Measurements from ENCODE around the gene HSDL1. TPM values are rescaled to one million over a fixed set of nuclear protein-coding genes. Genes with fewer than 3 reads are reported as not detected.

The HSDL1 gene
- total and polyA plus RNA-seq, 2 donors (not counting 3 experiments of a cell fraction or from before 2014, with no cell fraction given) = 19.9 to 27.9 TPM

GRCh38 chr16:84138824-84139627 is 6.0 kb downstream of the HSDL1 start:
- Histone ChIP-seq H3K9me3 (replicated peaks; ENCODE audit: control insufficient read depth, insufficient read depth, low read length) (no peaks in the 10 kb centered on the region), H3K79me2 (ENCODE audit: control insufficient read depth, insufficient read depth, low read length) (peaks cover 25% of the 10 kb centered on the region), H3K9ac (replicated peaks; ENCODE audit: extremely low read depth, insufficient read depth, low read length) (no peak overlapping the region), H3K9me1 (replicated peaks; ENCODE audit: control insufficient read depth, extremely low read depth, insufficient read depth, low read length) (no peaks in the 10 kb centered on the region), H3K36me3 (ENCODE audit: control insufficient read depth in 2 of 2, extremely low read depth in 1 of 2, insufficient read depth in 2 of 2, low read length in 2 of 2) (no peaks in the 10 kb centered on the region), H3K4me2 (ENCODE audit: insufficient read depth, low read length) (no peak overlapping the region), H4K20me1 (replicated peaks; ENCODE audit: control insufficient read depth, extremely low read depth, insufficient read depth, low read length) (peaks cover 7% of the 10 kb centered on the region), H2AFZ (ENCODE audit: low read depth, low read length) (no peak overlapping the region), H3K4me1 (ENCODE audit: control insufficient read depth, extremely low read depth, insufficient read depth, low read length) (peaks cover 3% of the 10 kb centered on the region), H3K27ac (ENCODE audit: insufficient read depth, low read depth, low read length) (no peak overlapping the region), H3K27me3 (ENCODE audit: control insufficient read depth in 2 of 2, insufficient read depth in 2 of 2, low read length in 2 of 2) (no peaks in the 10 kb centered on the region), H3K4me3 (replicated peaks in 1 of 3; ENCODE audit: insufficient read depth in 1 of 3, low read depth in 1 of 3, low read length in 3 of 3) (no peak overlapping the region)
- CTCF ChIA-PET = interaction anchor here (1.5 kb wide), 1 partner anchor 23 kb away, joined by 3 read pairs; the partner anchor contains the start of gene MBTPS1
- DNase-seq (ENCODE audit: low read depth, low spot score) = no peak
- intact Hi-C loops (cut with micrococcal nuclease) (no loop called here), dilution Hi-C loops (cut with MboI; ENCODE audit: extremely low pct_ligation_motif_present, low sequenced_read_pairs) (no loop called here)
- POLR2A ChIA-PET = no interaction called here
- BruUV-seq (replicated peaks) = no TSS peak
- no peak for FAIRE-seq
- TF ChIP-seq GATA2 (IDR thresholded peaks at IDR 0.05; ENCODE audit: insufficient read depth, insufficient read length, low read depth, low read length) (no peak), MYC (IDR thresholded peaks at IDR 0.05; ENCODE audit: low read depth, low read length) (no peak), MAX (IDR thresholded peaks at IDR 0.05; ENCODE audit: insufficient read depth, insufficient read length) (no peak), JUN (IDR thresholded peaks at IDR 0.05; ENCODE audit: borderline replicate concordance, insufficient read depth, insufficient read length, low read depth) (no peak)

DNA sequence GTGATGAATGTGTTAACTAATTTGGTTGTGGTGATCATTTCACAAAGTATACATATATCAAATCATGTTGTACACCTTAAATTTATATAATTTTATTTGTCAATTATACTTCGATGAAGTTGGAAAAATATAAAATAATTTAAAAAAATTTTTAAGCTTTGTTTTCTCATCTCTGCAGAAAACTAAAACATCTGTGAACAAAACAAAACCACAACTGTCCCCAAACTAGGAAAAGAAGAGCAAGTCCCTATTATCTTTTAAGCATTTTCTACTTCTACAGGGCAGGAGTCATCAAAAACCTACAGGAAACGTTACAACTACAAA is 6.5 kb downstream of the HSDL1 start:
- peaks cover 25% of the 10 kb centered on the region for H3K79me2 ChIP-seq (ENCODE audit: control insufficient read depth, insufficient read depth, low read length)
- intact Hi-C loops (cut with micrococcal nuclease) = no loop called here
- H3K4me1 ChIP-seq (ENCODE audit: control insufficient read depth, extremely low read depth, insufficient read depth, low read length) = no peaks in the 10 kb centered on the region
- H2AFZ ChIP-seq (ENCODE audit: low read depth, low read length) = no peak overlapping the region
- no peak for TF ChIP-seq POLR2A (IDR thresholded peaks at IDR 0.05; ENCODE audit: low read depth, low read length)
- TF ChIP-seq FOS (IDR thresholded peaks at IDR 0.05; ENCODE audit: borderline replicate concordance, insufficient read depth, low read length) = no peak
- TF ChIP-seq EZH2 (IDR thresholded peaks at IDR 0.05; ENCODE audit: borderline replicate concordance, low read depth, low read length, severe bottlenecking) = no peak
- no peak for TF ChIP-seq POLR2AphosphoS5 (IDR thresholded peaks at IDR 0.05; ENCODE audit: insufficient read depth, low read depth, low read length)
- no peak for TF ChIP-seq MYC (IDR thresholded peaks at IDR 0.05; ENCODE audit: low read depth, low read length)
- no peak for TF ChIP-seq GATA2 (IDR thresholded peaks at IDR 0.05; ENCODE audit: insufficient read depth, insufficient read length, low read depth, low read length)
- TF ChIP-seq, protein P1, sequence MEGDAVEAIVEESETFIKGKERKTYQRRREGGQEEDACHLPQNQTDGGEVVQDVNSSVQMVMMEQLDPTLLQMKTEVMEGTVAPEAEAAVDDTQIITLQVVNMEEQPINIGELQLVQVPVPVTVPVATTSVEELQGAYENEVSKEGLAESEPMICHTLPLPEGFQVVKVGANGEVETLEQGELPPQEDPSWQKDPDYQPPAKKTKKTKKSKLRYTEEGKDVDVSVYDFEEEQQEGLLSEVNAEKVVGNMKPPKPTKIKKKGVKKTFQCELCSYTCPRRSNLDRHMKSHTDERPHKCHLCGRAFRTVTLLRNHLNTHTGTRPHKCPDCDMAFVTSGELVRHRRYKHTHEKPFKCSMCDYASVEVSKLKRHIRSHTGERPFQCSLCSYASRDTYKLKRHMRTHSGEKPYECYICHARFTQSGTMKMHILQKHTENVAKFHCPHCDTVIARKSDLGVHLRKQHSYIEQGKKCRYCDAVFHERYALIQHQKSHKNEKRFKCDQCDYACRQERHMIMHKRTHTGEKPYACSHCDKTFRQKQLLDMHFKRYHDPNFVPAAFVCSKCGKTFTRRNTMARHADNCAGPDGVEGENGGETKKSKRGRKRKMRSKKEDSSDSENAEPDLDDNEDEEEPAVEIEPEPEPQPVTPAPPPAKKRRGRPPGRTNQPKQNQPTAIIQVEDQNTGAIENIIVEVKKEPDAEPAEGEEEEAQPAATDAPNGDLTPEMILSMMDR (IDR thresholded peaks at IDR 0.05; ENCODE audit: extremely low read depth in 1 of 2, insufficient read depth in 1 of 2, low read depth in 1 of 2, low read length in 2 of 2) = no peak
- no peak for TF ChIP-seq MAX (IDR thresholded peaks at IDR 0.05; ENCODE audit: insufficient read depth, insufficient read length)
- TF ChIP-seq JUN (IDR thresholded peaks at IDR 0.05; ENCODE audit: borderline replicate concordance, insufficient read depth, insufficient read length, low read depth) = no peak
- no peaks in the 10 kb centered on the region for H3K27me3 ChIP-seq (ENCODE audit: control insufficient read depth in 2 of 2, insufficient read depth in 2 of 2, low read length in 2 of 2)
- no peaks in the 10 kb centered on the region for H3K9me3 ChIP-seq (replicated peaks; ENCODE audit: control insufficient read depth, insufficient read depth, low read length)
- no peak for FAIRE-seq
- no peak overlapping the region for H3K27ac ChIP-seq (ENCODE audit: insufficient read depth, low read depth, low read length)
- no peaks in the 10 kb centered on the region for H3K36me3 ChIP-seq (ENCODE audit: control insufficient read depth in 2 of 2, extremely low read depth in 1 of 2, insufficient read depth in 2 of 2, low read length in 2 of 2)
- dilution Hi-C loops (cut with MboI; ENCODE audit: extremely low pct_ligation_motif_present, low sequenced_read_pairs) = no loop called here
- peaks cover 7% of the 10 kb centered on the region for H4K20me1 ChIP-seq (replicated peaks; ENCODE audit: control insufficient read depth, extremely low read depth, insufficient read depth, low read length)
- no TSS peak for BruUV-seq (replicated peaks)
- H3K9me1 ChIP-seq (replicated peaks; ENCODE audit: control insufficient read depth, extremely low read depth, insufficient read depth, low read length) = no peaks in the 10 kb centered on the region
- H3K9ac ChIP-seq (replicated peaks; ENCODE audit: extremely low read depth, insufficient read depth, low read length) = no peak overlapping the region
- no peak for DNase-seq (ENCODE audit: low read depth, low spot score)
- H3K4me3 ChIP-seq (replicated peaks in 1 of 3; ENCODE audit: insufficient read depth in 1 of 3, low read depth in 1 of 3, low read length in 3 of 3) = no peak overlapping the region
- ChIA-PET CTCF (no interaction called here), POLR2A (no interaction called here)
- H3K4me2 ChIP-seq (ENCODE audit: insufficient read depth, low read length) = no peak overlapping the region
